ENCODE results near the gene GPR180. TPM values are rescaled to one million over a fixed set of nuclear protein-coding genes. Genes with fewer than 3 reads are reported as not detected.
"Not testable (repeated sequence)": the region's sequence is repeated elsewhere in the genome, so short reads cannot be mapped to it uniquely, and the experiment has no call there.

Gene GPR180
- total RNA-seq, 1 donor: 12.6 TPM

DNA sequence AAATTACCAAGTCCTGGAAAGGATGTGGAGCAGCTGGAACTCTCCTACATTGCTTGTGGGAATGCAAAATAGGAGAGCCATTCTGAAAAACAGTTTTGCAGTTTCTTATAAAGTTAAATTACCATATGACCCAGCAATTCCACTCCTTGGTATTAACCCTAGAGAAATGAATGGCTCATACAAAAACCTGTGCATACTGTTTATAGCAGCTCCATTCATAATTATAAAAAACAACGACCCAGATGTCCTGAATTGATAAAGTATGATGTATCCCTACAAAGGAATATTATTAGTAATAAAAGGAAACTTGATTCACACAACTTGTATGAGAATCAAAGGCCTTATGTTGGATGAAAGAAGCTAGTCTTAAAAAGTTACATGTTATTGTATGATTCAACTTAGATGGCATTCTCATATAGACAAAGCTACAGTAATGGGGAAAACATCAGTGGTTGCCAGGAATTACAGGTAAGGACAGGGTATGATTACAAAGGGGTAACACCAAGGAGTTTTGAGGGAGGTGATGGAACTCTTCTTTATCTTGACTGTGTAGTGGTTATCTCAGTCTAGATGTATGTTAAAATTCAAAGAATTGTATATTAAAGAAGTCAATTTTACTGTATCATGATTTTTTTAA lies 35.4 kb downstream of the GPR180 start:
- TF ChIP-seq, protein P1, sequence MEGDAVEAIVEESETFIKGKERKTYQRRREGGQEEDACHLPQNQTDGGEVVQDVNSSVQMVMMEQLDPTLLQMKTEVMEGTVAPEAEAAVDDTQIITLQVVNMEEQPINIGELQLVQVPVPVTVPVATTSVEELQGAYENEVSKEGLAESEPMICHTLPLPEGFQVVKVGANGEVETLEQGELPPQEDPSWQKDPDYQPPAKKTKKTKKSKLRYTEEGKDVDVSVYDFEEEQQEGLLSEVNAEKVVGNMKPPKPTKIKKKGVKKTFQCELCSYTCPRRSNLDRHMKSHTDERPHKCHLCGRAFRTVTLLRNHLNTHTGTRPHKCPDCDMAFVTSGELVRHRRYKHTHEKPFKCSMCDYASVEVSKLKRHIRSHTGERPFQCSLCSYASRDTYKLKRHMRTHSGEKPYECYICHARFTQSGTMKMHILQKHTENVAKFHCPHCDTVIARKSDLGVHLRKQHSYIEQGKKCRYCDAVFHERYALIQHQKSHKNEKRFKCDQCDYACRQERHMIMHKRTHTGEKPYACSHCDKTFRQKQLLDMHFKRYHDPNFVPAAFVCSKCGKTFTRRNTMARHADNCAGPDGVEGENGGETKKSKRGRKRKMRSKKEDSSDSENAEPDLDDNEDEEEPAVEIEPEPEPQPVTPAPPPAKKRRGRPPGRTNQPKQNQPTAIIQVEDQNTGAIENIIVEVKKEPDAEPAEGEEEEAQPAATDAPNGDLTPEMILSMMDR (IDR thresholded peaks at IDR 0.05; ENCODE audit: insufficient read depth, low read length): no peak
- DNase-seq (ENCODE audit: low read depth): no peak
- no peak overlapping the region for H3K4me3 ChIP-seq (ENCODE audit: low read depth, low read length)

DNA sequence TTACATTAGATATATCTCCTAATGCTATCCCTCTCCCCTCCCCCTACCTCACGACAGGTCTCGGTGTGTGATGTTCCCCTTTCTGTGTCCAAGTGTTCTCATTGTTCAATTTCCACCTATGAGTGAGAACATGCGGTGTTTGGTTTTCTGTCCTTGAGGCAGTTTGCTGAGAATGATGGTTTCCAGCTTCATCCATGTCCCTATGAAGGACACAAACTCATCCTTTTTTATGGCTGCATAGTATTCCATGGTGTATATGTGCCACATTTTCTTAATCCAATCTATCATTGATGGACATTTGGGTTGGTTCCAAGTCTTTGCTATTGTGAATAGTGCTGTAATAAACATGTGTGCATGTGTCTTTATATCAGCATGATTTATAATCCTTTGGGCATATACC lies 36.0 kb downstream of the GPR180 start:
- H3K4me3 ChIP-seq (ENCODE audit: low read depth, low read length); DNase-seq (ENCODE audit: low read depth): not testable (repeated sequence)

DNA sequence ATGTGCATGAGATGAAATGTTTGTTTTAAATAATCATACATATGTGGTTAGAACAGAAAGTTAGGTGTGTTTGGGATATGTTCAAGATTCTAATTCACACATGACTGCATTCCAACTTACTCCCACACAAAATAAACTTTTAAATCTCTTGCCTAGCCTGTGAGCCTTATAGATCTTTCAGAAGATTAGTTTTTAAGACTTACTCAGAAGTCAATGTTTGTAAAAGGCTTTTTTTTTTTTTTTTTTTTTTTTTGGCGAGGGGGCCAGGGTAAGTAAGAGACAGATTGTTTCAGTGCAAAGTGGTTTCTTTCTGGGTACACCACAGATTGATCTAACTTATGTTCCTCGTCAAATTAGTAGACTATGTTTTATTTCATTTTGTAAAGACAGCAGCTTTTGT lies 39.1 kb downstream of the GPR180 start:
- DNase-seq (ENCODE audit: low read depth): peak; percentile 42
- H3K4me3 ChIP-seq (ENCODE audit: low read depth, low read length): no peak overlapping the region

GRCh38 chr13:94641409-94641941 lies 39.8 kb downstream of the GPR180 start:
- peak; percentile 93 for DNase-seq (ENCODE audit: low read depth)
- TF ChIP-seq, protein P1 (IDR thresholded peaks at IDR 0.05; ENCODE audit: insufficient read depth, low read length): no peak
- H3K4me3 ChIP-seq (ENCODE audit: low read depth, low read length): peak overlapping the region; percentile 15

More for the DNA sequence above, 39.1 kb downstream of the GPR180 start:
- TF ChIP-seq, protein P1 (IDR thresholded peaks at IDR 0.05; ENCODE audit: insufficient read depth, low read length): no peak

DNA sequence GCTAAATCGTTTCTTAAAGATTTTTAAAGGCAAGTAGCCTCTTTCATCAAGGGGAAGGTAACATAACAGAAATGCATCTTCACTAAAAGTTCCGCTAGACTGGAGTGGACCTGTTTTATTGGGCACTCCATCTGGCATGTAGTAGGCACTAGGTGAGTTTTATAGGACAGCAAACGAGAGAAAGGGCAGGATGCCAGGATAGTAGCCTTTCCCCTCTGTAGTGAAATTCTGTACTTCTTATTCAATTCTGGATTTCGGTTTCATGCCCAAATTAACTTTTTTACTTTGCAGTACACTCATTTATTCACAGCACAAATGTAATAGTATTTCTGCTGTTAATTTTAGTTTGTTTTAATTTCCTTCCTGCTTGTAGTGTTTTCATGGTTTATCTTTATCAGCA lies 45.2 kb downstream of the GPR180 start:
- no peak overlapping the region for H3K4me3 ChIP-seq (ENCODE audit: low read depth, low read length)
- DNase-seq (ENCODE audit: low read depth): no peak
- TF ChIP-seq, protein P1 (IDR thresholded peaks at IDR 0.05; ENCODE audit: insufficient read depth, low read length): no peak

- DNase-seq (ENCODE audit: low read depth): no peak
- TF ChIP-seq, protein P1 (IDR thresholded peaks at IDR 0.05; ENCODE audit: insufficient read depth, low read length): no peak
Observed at GRCh38 chr13:94656176-94656575, 54.5 kb downstream of the GPR180 start.

GRCh38 chr13:94656766-94657165 lies 55.1 kb downstream of the GPR180 start:
- peak; percentile 88 for DNase-seq (ENCODE audit: low read depth)
- TF ChIP-seq, protein P1 (IDR thresholded peaks at IDR 0.05; ENCODE audit: insufficient read depth, low read length): peak; percentile 40
- H3K4me3 ChIP-seq (ENCODE audit: low read depth, low read length): no peak overlapping the region

More at GRCh38 chr13:94656176-94656575, 54.5 kb downstream of the GPR180 start:
- no peak overlapping the region for H3K4me3 ChIP-seq (ENCODE audit: low read depth, low read length)
